ENCODE results near the gene DDX18.

DNA sequence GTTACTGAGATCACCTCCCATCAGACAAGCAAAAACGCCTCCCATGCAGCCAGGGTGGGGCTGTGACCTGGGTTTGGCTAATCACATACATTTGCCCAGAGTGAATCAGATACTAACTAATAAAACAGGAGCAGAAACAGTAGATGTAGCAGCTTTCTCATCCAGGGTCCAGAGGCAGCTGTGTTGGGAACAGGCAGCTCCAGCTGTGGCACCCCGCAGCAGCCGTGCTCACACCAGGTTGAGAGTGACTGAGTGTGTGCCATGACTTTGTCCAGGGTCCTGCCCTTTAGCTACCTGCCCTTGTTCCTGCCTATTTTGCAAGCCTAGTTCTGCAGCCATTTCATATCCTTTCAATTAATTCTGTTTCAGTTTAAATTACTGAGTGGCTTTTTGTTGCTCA lies 20.5 kb downstream of the DDX18 start:
- TF ChIP-seq, protein P1, sequence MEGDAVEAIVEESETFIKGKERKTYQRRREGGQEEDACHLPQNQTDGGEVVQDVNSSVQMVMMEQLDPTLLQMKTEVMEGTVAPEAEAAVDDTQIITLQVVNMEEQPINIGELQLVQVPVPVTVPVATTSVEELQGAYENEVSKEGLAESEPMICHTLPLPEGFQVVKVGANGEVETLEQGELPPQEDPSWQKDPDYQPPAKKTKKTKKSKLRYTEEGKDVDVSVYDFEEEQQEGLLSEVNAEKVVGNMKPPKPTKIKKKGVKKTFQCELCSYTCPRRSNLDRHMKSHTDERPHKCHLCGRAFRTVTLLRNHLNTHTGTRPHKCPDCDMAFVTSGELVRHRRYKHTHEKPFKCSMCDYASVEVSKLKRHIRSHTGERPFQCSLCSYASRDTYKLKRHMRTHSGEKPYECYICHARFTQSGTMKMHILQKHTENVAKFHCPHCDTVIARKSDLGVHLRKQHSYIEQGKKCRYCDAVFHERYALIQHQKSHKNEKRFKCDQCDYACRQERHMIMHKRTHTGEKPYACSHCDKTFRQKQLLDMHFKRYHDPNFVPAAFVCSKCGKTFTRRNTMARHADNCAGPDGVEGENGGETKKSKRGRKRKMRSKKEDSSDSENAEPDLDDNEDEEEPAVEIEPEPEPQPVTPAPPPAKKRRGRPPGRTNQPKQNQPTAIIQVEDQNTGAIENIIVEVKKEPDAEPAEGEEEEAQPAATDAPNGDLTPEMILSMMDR (IDR thresholded peaks at IDR 0.05; ENCODE audit: low read depth, low read length, missing input control) = no peak
- TF ChIP-seq JUND (IDR thresholded peaks at IDR 0.05) = no peak
- no peak for TF ChIP-seq TAF1 (conservative IDR thresholded peaks at IDR 0.05)
- no peak for TF ChIP-seq RAD21 (IDR thresholded peaks at IDR 0.05)
- TF ChIP-seq SP1 (IDR thresholded peaks at IDR 0.05) = no peak
- TF ChIP-seq GABPA (IDR thresholded peaks at IDR 0.05 in 1 of 2, conservative IDR thresholded peaks at IDR 0.05 in 1 of 2) = no peak
